Measurements from ENCODE around the gene LPAR1.

The LPAR1 gene

GRCh38 chr9:111004936-111005335 is 33.3 kb downstream of the LPAR1 start:
- DNase-seq = no peak
- Histone ChIP-seq H3K4me3 (ENCODE audit: low read depth, low read length) (no peak overlapping the region), H3K36me3 (replicated peaks) (no peaks in the 10 kb centered on the region), H3K27ac (no peak overlapping the region), H3K27me3 (replicated peaks) (no peaks in the 10 kb centered on the region)
- in situ Hi-C loops (cut with HindIII; ENCODE audit: low pct_ligation_motif_present, low sequenced_read_pairs) = no loop called here
- no peak for TF ChIP-seq CTCF (IDR thresholded peaks at IDR 0.05; ENCODE audit: low read depth, low read length, missing control alignments)

GRCh38 chr9:111003182-111003581 is 35.1 kb downstream of the LPAR1 start:
- Histone ChIP-seq H3K27me3 (replicated peaks) (no peaks in the 10 kb centered on the region), H3K4me3 (ENCODE audit: low read depth, low read length) (no peak overlapping the region), H3K27ac (no peak overlapping the region), H3K36me3 (replicated peaks) (no peaks in the 10 kb centered on the region)
- in situ Hi-C loops (cut with HindIII; ENCODE audit: low pct_ligation_motif_present, low sequenced_read_pairs) = no loop called here
- no peak for DNase-seq
- TF ChIP-seq CTCF (IDR thresholded peaks at IDR 0.05; ENCODE audit: low read depth, low read length, missing control alignments) = no peak

GRCh38 chr9:111001526-111001925 is 36.7 kb downstream of the LPAR1 start:
- H3K27ac ChIP-seq = no peak overlapping the region
- no peak overlapping the region for H3K4me3 ChIP-seq (ENCODE audit: low read depth, low read length)
- no peaks in the 10 kb centered on the region for H3K27me3 ChIP-seq (replicated peaks)
- no peaks in the 10 kb centered on the region for H3K36me3 ChIP-seq (replicated peaks)
- no peak for DNase-seq
- no peak for TF ChIP-seq CTCF (IDR thresholded peaks at IDR 0.05; ENCODE audit: low read depth, low read length, missing control alignments)
- in situ Hi-C loops (cut with HindIII; ENCODE audit: low pct_ligation_motif_present, low sequenced_read_pairs) = no loop called here

GRCh38 chr9:111000202-111000601 is 38.1 kb downstream of the LPAR1 start:
- in situ Hi-C loops (cut with HindIII; ENCODE audit: low pct_ligation_motif_present, low sequenced_read_pairs) = no loop called here
- H3K4me3 ChIP-seq (ENCODE audit: low read depth, low read length) = no peak overlapping the region
- no peak overlapping the region for H3K27ac ChIP-seq
- no peaks in the 10 kb centered on the region for H3K27me3 ChIP-seq (replicated peaks)
- no peak for TF ChIP-seq CTCF (IDR thresholded peaks at IDR 0.05; ENCODE audit: low read depth, low read length, missing control alignments)
- H3K36me3 ChIP-seq (replicated peaks) = no peaks in the 10 kb centered on the region
- DNase-seq = no peak

GRCh38 chr9:110999379-110999778 is 38.9 kb downstream of the LPAR1 start:
- Histone ChIP-seq H3K27me3 (replicated peaks) (no peaks in the 10 kb centered on the region), H3K36me3 (replicated peaks) (no peaks in the 10 kb centered on the region), H3K27ac (no peak overlapping the region), H3K4me3 (ENCODE audit: low read depth, low read length) (no peak overlapping the region)
- in situ Hi-C loops (cut with HindIII; ENCODE audit: low pct_ligation_motif_present, low sequenced_read_pairs) = no loop called here
- DNase-seq = no peak
- no peak for TF ChIP-seq CTCF (IDR thresholded peaks at IDR 0.05; ENCODE audit: low read depth, low read length, missing control alignments)

- in situ Hi-C loops (cut with HindIII; ENCODE audit: low pct_ligation_motif_present, low sequenced_read_pairs) = no loop called here
- no peaks in the 10 kb centered on the region for H3K36me3 ChIP-seq (replicated peaks)
- TF ChIP-seq CTCF (IDR thresholded peaks at IDR 0.05; ENCODE audit: low read depth, low read length, missing control alignments) = no peak
- H3K27me3 ChIP-seq (replicated peaks) = no peaks in the 10 kb centered on the region
- no peak overlapping the region for H3K4me3 ChIP-seq (ENCODE audit: low read depth, low read length)
- no peak for DNase-seq
- no peak overlapping the region for H3K27ac ChIP-seq
Measured at GRCh38 chr9:110997847-110998246, 40.4 kb downstream of the LPAR1 start.
